ENCODE measurements around the gene DPRX.

DPRX gene

DNA sequence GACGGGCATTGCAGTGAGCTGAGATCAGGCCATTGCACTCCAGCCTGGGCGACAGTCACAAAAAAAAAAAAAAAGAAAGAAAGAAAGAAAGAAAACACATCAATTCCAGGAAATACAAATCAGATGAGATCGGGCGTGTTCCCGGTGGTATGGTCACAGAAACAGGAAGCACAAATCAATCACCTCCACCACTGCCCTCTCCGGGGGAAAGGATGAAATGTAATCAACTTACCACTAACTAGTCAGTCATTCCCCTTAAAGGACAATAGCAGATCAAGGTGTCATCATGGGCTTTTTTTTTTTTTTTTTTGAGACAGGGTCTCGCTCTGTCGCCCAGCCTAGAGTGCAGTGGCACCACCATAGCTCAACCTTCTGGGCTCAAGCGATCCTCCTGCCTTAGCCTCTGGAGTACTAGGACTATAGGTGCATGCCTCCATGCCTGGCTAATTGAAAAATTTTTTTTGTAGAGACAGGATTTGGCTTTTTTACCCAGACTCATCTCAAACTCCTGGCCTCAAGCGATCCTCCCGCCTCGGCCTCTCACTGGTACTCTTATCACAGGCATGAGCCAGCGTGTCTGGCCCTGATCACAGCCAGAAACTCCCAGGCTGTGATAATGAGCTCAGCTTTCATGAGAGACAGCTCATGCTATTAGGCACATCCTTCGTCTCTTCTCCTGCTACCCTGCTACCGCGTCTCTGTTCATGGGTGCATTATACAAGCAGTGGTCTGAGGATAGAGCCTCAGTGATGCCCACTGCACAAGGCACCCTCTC, 6.8 kb upstream of the DPRX start:
- no peak overlapping the region for H3K4me3 ChIP-seq (ENCODE audit: low read depth, low read length)
- TF ChIP-seq CTCF (IDR thresholded peaks at IDR 0.05; ENCODE audit: low read depth, low read length, missing control alignments): no peak
- no peak for DNase-seq (ENCODE audit: low read depth)

- DNase-seq (ENCODE audit: low read depth): no peak
- no peak overlapping the region for H3K4me3 ChIP-seq (ENCODE audit: low read depth, low read length)
- TF ChIP-seq CTCF (IDR thresholded peaks at IDR 0.05; ENCODE audit: low read depth, low read length, missing control alignments): no peak
Measured at GRCh38 chr19:53626486-53626885, 5.3 kb upstream of the DPRX start.

- DNase-seq (ENCODE audit: low read depth): no peak
- TF ChIP-seq CTCF (IDR thresholded peaks at IDR 0.05; ENCODE audit: low read depth, low read length, missing control alignments): no peak
- no peak overlapping the region for H3K4me3 ChIP-seq (ENCODE audit: low read depth, low read length)
Measured at GRCh38 chr19:53626976-53627375, 4.8 kb upstream of the DPRX start.

- no peak for TF ChIP-seq CTCF (IDR thresholded peaks at IDR 0.05; ENCODE audit: low read depth, low read length, missing control alignments)
- H3K4me3 ChIP-seq (ENCODE audit: low read depth, low read length): no peak overlapping the region
Measured at GRCh38 chr19:53634768-53635167, 3.0 kb downstream of the DPRX start.

GRCh38 chr19:53639471-53639870, 7.7 kb downstream of the DPRX start:
- no peak for TF ChIP-seq CTCF (IDR thresholded peaks at IDR 0.05; ENCODE audit: low read depth, low read length, missing control alignments)
- DNase-seq (ENCODE audit: low read depth): no peak
- no peak overlapping the region for H3K4me3 ChIP-seq (ENCODE audit: low read depth, low read length)

More at GRCh38 chr19:53634768-53635167, 3.0 kb downstream of the DPRX start:
- no peak for DNase-seq (ENCODE audit: low read depth)

DNA sequence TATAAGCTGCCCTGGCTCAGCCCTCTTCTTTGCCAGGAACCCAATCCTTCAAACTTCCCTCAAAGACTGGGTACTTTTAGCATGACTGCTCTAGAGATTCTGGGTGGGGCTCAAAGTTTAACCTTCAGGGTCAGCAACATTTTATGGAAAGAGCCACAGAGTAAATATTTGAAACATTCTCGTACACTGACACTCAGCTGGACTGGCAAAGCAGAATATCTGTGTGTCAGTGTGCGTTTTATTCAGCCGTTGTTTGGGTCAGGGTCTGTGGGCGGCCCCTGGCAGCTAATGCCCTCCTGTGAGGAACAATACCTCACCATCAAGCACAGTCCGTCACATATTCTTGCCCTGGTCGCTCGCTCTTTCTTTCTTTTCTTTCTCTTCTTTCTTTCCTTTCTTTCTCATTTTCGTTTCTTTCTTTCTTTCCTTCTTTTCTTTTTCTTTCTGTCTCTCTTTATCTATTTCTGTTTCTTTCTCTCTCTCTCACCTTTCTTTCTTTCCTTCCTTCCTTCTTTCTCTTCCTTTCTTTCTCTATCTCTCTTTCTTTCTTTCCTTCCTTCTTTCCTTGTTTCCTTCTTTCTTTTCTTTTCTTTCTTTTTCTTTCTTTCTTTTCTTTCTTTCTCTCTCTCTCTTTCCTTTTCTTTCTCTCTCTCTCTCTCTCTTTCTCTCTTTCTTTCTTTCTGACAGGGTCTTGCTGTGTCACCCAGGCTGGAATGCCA, 10.7 kb downstream of the DPRX start:
- H3K4me3 ChIP-seq (ENCODE audit: low read depth, low read length): no peak overlapping the region
- no peak for DNase-seq (ENCODE audit: low read depth)
- no peak for TF ChIP-seq CTCF (IDR thresholded peaks at IDR 0.05; ENCODE audit: low read depth, low read length, missing control alignments)
